Osteocyte (in vitro differentiated cells): ENCODE data around the gene COL4A1. TPM values are rescaled to one million over a fixed set of nuclear protein-coding genes. Genes with fewer than 3 reads are reported as not detected.

Source experiments
- DNase-seq: peaks from one replicate; pipeline ENCODE4 v3.0.0; 2021; ENCODE audit warnings: mixed read lengths; ENCODE audit not compliant: unreplicated experiment; ENCODE audit errors: extremely low spot score
- H3K27ac Mint-ChIP-seq: one replicate; pipeline ENCODE4 v1.8.0; 2021; ENCODE audit warnings: mild to moderate bottlenecking, mixed read lengths; ENCODE audit not compliant: unreplicated experiment
- H3K27me3 Mint-ChIP-seq: one replicate; pipeline ENCODE4 v1.8.0; 2021; ENCODE audit warnings: mixed read lengths; ENCODE audit not compliant: unreplicated experiment
- H3K36me3 Mint-ChIP-seq: one replicate; pipeline ENCODE4 v1.8.0; 2021; ENCODE audit warnings: mixed read lengths; ENCODE audit not compliant: unreplicated experiment
- H3K4me1 Mint-ChIP-seq: one replicate; pipeline ENCODE4 v1.8.0; 2021; ENCODE audit warnings: mixed read lengths; ENCODE audit not compliant: unreplicated experiment
- H3K4me3 Mint-ChIP-seq: one replicate; pipeline ENCODE4 v1.8.0; 2021; ENCODE audit warnings: mild to moderate bottlenecking, moderate library complexity, mixed read lengths; ENCODE audit not compliant: unreplicated experiment
- H3K9me3 Mint-ChIP-seq: one replicate; pipeline ENCODE4 v1.8.0; 2021; ENCODE audit warnings: mixed read lengths; ENCODE audit not compliant: unreplicated experiment
- CTCF ChIP-seq: fragments of 200-600 bp; sonication (generic); IDR thresholded peaks from 2 replicates; pipeline ENCODE4 v1.5.0; 2021; ENCODE audit warnings: antibody characterized with exemption, mild to moderate bottlenecking, moderate library complexity
- total RNA-seq: library from RNA; stranded (reverse); gene quantifications from 2 replicates; pipeline ENCODE4 v1.2.1, GENCODE V29; 2021

Gene COL4A1
- total RNA-seq, 1 donor from 2014 or later, result 3,181 TPM

GRCh38 chr13:110220471-110220870 is 86.5 kb downstream of the COL4A1 start:
- Mint-ChIP-seq H3K27me3 (no peaks in the 10 kb centered on the region), H3K4me3 (no peak overlapping the region), H3K9me3 (no peaks in the 10 kb centered on the region), H3K36me3 (peaks cover 8% of the 10 kb centered on the region), H3K4me1 (peaks cover 59% of the 10 kb centered on the region), H3K27ac (peak overlapping the region; percentile 90)
- no peak for TF ChIP-seq CTCF
- DNase-seq, result no peak

GRCh38 chr13:110218581-110219201 is 88.3 kb downstream of the COL4A1 start:
- Mint-ChIP-seq H3K4me1 (peaks cover 67% of the 10 kb centered on the region), H3K36me3 (peaks cover 15% of the 10 kb centered on the region), H3K27ac (peak overlapping the region; percentile 50), H3K9me3 (no peaks in the 10 kb centered on the region), H3K27me3 (no peaks in the 10 kb centered on the region), H3K4me3 (no peak overlapping the region)
- TF ChIP-seq CTCF, result no peak
- no peak for DNase-seq

- DNase-seq, result no peak
- Mint-ChIP-seq H3K4me3 (no peak overlapping the region), H3K4me1 (peaks cover 62% of the 10 kb centered on the region), H3K27me3 (no peaks in the 10 kb centered on the region), H3K9me3 (no peaks in the 10 kb centered on the region), H3K36me3 (peaks cover 20% of the 10 kb centered on the region), H3K27ac (peak overlapping the region; percentile 90)
- no peak for TF ChIP-seq CTCF
Measured at GRCh38 chr13:110217811-110218210, 89.1 kb downstream of the COL4A1 start.

- Mint-ChIP-seq H3K4me3 (no peak overlapping the region), H3K27me3 (no peaks in the 10 kb centered on the region), H3K27ac (peak overlapping the region; percentile 90), H3K4me1 (peaks cover 60% of the 10 kb centered on the region), H3K9me3 (no peaks in the 10 kb centered on the region), H3K36me3 (peaks cover 28% of the 10 kb centered on the region)
- no peak for TF ChIP-seq CTCF
- no peak for DNase-seq
Measured at GRCh38 chr13:110217085-110217484, 89.9 kb downstream of the COL4A1 start.

- no peak for DNase-seq
- H3K27ac Mint-ChIP-seq, result peak overlapping the region; percentile 90
- H3K36me3 Mint-ChIP-seq, result peaks cover 32% of the 10 kb centered on the region
- peaks cover 58% of the 10 kb centered on the region for H3K4me1 Mint-ChIP-seq
- H3K4me3 Mint-ChIP-seq, result no peak overlapping the region
- no peaks in the 10 kb centered on the region for H3K27me3 Mint-ChIP-seq
- no peak for TF ChIP-seq CTCF
- H3K9me3 Mint-ChIP-seq, result no peaks in the 10 kb centered on the region
Measured at GRCh38 chr13:110216398-110217041, 90.4 kb downstream of the COL4A1 start.
